ES-I3 (cell line): Measurements from ENCODE around the gene PATJ.
"Not testable (repeated sequence)": the region's sequence is repeated elsewhere in the genome, so short reads cannot be mapped to it uniquely, and the experiment has no call there.

Experiments used
- H3K36me3 ChIP-seq: 2 replicates; pipeline ENCODE4 v1.6.1; 2013; ENCODE audit warnings: mild to moderate bottlenecking, low read length, control low read depth, moderate library complexity; ENCODE audit not compliant: insufficient read depth
- H3K4me1 ChIP-seq: 2 replicates; pipeline ENCODE4 v1.6.1; 2013; ENCODE audit warnings: mild to moderate bottlenecking, control low read depth, low read length; ENCODE audit not compliant: insufficient read depth
- H3K9ac ChIP-seq: 2 replicates; pipeline ENCODE4 v1.6.1; 2013; ENCODE audit warnings: low read depth, mild to moderate bottlenecking, low read length, moderate library complexity
- H3K9me3 ChIP-seq: 2 replicates; pipeline ENCODE4 v1.6.1; 2013; ENCODE audit warnings: mild to moderate bottlenecking, low read length, moderate library complexity; ENCODE audit not compliant: control insufficient read depth, insufficient read depth

Gene PATJ

GRCh38 chr1:61869691-61870109, 127.4 kb downstream of the PATJ start:
- H3K9me3 ChIP-seq = peaks cover 2% of the 10 kb centered on the region; the same call in 1 of the 2 replicates
- no peaks in the 10 kb centered on the region for H3K4me1 ChIP-seq

GRCh38 chr1:61872206-61872605, 129.9 kb downstream of the PATJ start:
- no peaks in the 10 kb centered on the region for H3K4me1 ChIP-seq
- H3K9ac ChIP-seq = no peak overlapping the region
- H3K36me3 ChIP-seq = no peaks in the 10 kb centered on the region; the same call in 1 of the 2 replicates
- peaks cover 2% of the 10 kb centered on the region; the same call in 1 of the 2 replicates for H3K9me3 ChIP-seq

More at GRCh38 chr1:61869691-61870109, 127.4 kb downstream of the PATJ start:
- Histone ChIP-seq H3K36me3 (no peaks in the 10 kb centered on the region; the same call in 1 of the 2 replicates), H3K9ac (no peak overlapping the region)

- Histone ChIP-seq H3K9me3 (peaks cover 2% of the 10 kb centered on the region; the same call in 1 of the 2 replicates), H3K4me1 (no peaks in the 10 kb centered on the region), H3K36me3 (no peaks in the 10 kb centered on the region; the same call in 1 of the 2 replicates), H3K9ac (no peak overlapping the region)
Measured at GRCh38 chr1:61873581-61873980, 131.3 kb downstream of the PATJ start.

GRCh38 chr1:61873994-61874393, 131.7 kb downstream of the PATJ start:
- Histone ChIP-seq H3K4me1 (no peaks in the 10 kb centered on the region), H3K36me3 (no peaks in the 10 kb centered on the region; the same call in 1 of the 2 replicates), H3K9me3 (peaks cover 2% of the 10 kb centered on the region; the same call in 1 of the 2 replicates), H3K9ac (no peak overlapping the region)

- H3K9ac ChIP-seq = no peak overlapping the region
- peaks cover 2% of the 10 kb centered on the region; the same call in 1 of the 2 replicates for H3K9me3 ChIP-seq
- no peaks in the 10 kb centered on the region for H3K4me1 ChIP-seq
- H3K36me3 ChIP-seq = no peaks in the 10 kb centered on the region; the same call in 1 of the 2 replicates
Measured at GRCh38 chr1:61875198-61875597, 132.9 kb downstream of the PATJ start.

- not testable (repeated sequence) for H3K36me3 ChIP-seq, H3K4me1 ChIP-seq, H3K9ac ChIP-seq, H3K9me3 ChIP-seq
Measured at GRCh38 chr1:61879887-61880474, 137.7 kb downstream of the PATJ start.

GRCh38 chr1:61887076-61887867, 145.0 kb downstream of the PATJ start:
- Histone ChIP-seq H3K36me3 (no peaks in the 10 kb centered on the region), H3K4me1 (no peaks in the 10 kb centered on the region), H3K9ac (no peak overlapping the region), H3K9me3 (no peaks in the 10 kb centered on the region)

GRCh38 chr1:61887931-61888564, 145.8 kb downstream of the PATJ start:
- H3K9ac ChIP-seq = no peak overlapping the region
- no peaks in the 10 kb centered on the region for H3K36me3 ChIP-seq
- no peaks in the 10 kb centered on the region for H3K9me3 ChIP-seq
- no peaks in the 10 kb centered on the region for H3K4me1 ChIP-seq

- Histone ChIP-seq H3K9me3 (no peaks in the 10 kb centered on the region), H3K36me3 (no peaks in the 10 kb centered on the region), H3K4me1 (no peaks in the 10 kb centered on the region), H3K9ac (no peak overlapping the region)
Measured at GRCh38 chr1:61888808-61889207, 146.5 kb downstream of the PATJ start.

GRCh38 chr1:61890435-61890834, 148.2 kb downstream of the PATJ start:
- not testable (repeated sequence) for H3K9me3 ChIP-seq, H3K9ac ChIP-seq, H3K36me3 ChIP-seq, H3K4me1 ChIP-seq

- Histone ChIP-seq H3K36me3 (no peaks in the 10 kb centered on the region), H3K9me3 (no peaks in the 10 kb centered on the region), H3K9ac (no peak overlapping the region), H3K4me1 (no peaks in the 10 kb centered on the region)
Measured at GRCh38 chr1:61892977-61893376, 150.7 kb downstream of the PATJ start.

GRCh38 chr1:61894296-61894695, 152.0 kb downstream of the PATJ start:
- H3K9me3 ChIP-seq, H3K4me1 ChIP-seq, H3K36me3 ChIP-seq, H3K9ac ChIP-seq: not testable (repeated sequence)

GRCh38 chr1:61895175-61895574, 152.9 kb downstream of the PATJ start:
- Histone ChIP-seq H3K4me1 (no peaks in the 10 kb centered on the region), H3K9ac (no peak overlapping the region), H3K9me3 (no peaks in the 10 kb centered on the region), H3K36me3 (no peaks in the 10 kb centered on the region; the same call in 1 of the 2 replicates)

GRCh38 chr1:61898658-61899057, 156.4 kb downstream of the PATJ start:
- Histone ChIP-seq H3K36me3 (no peaks in the 10 kb centered on the region; the same call in 1 of the 2 replicates), H3K9me3 (no peaks in the 10 kb centered on the region; the same call in 1 of the 2 replicates), H3K9ac (no peak overlapping the region), H3K4me1 (no peaks in the 10 kb centered on the region)
